ENCODE measurements around the gene MTHFD2L. TPM values are rescaled to one million over a fixed set of nuclear protein-coding genes. Genes with fewer than 3 reads are reported as not detected.

Gene MTHFD2L
- total RNA-seq, 1 experiment from 2014 or later, result 11.6 TPM

GRCh38 chr4:74323663-74324062 is 165.7 kb downstream of the MTHFD2L start:
- no peak for DNase-seq
- no peak for TF ChIP-seq CTCF (conservative IDR thresholded peaks at IDR 0.05)
- Histone ChIP-seq H4K91ac (ENCODE audit: insufficient read length, low read depth, low read length) (no peak overlapping the region), H2AFZ (ENCODE audit: low read length) (no peak overlapping the region), H4K5ac (ENCODE audit: insufficient read length, low read depth, low read length) (no peak overlapping the region), H3K79me2 (ENCODE audit: insufficient read depth, low read length) (no peaks in the 10 kb centered on the region), H2BK5ac (ENCODE audit: insufficient read length, low read length) (no peak overlapping the region), H3K14ac (ENCODE audit: insufficient read depth, low read length) (no peak overlapping the region), H2BK20ac (ENCODE audit: low read depth, low read length, poor library complexity, severe bottlenecking) (no peak overlapping the region), H3K56ac (ENCODE audit: insufficient read length, low read depth, low read length) (no peak overlapping the region), H2BK15ac (ENCODE audit: low read depth, low read length) (no peak overlapping the region), H3K23me2 (ENCODE audit: insufficient read length, low read depth, low read length, poor library complexity, severe bottlenecking) (no peaks in the 10 kb centered on the region), H3K27ac (ENCODE audit: insufficient read length, low read depth, low read length) (no peak overlapping the region), H3K9ac (ENCODE audit: extremely low read depth, insufficient read length, low read length) (no peak overlapping the region), H3K4me1 (ENCODE audit: insufficient read depth, low read length) (peaks cover 3% of the 10 kb centered on the region; the same call in 1 of the 2 replicates), H3K27me3 (ENCODE audit: insufficient read depth, low read length) (no peaks in the 10 kb centered on the region), H4K20me1 (ENCODE audit: control insufficient read depth, insufficient read depth, insufficient read length) (no peaks in the 10 kb centered on the region), H3K4me2 (ENCODE audit: insufficient read depth, insufficient read length, low read length) (no peak overlapping the region), H3K18ac (ENCODE audit: insufficient read length, low read depth, low read length) (no peak overlapping the region), H2AK5ac (ENCODE audit: insufficient read length, low read length) (no peak overlapping the region), H2BK12ac (ENCODE audit: insufficient read length, low read depth, low read length) (no peak overlapping the region), H3K23ac (ENCODE audit: insufficient read length, low read depth, low read length) (no peak overlapping the region), H3T11ph (ENCODE audit: low read length) (no peak overlapping the region), H3K9me3 (ENCODE audit: control insufficient read depth, low read depth, low read length) (no peaks in the 10 kb centered on the region), H2BK120ac (ENCODE audit: low read depth, low read length, poor library complexity, severe bottlenecking) (no peak overlapping the region), H3K4ac (ENCODE audit: low read depth, low read length) (no peak overlapping the region), H3K79me1 (ENCODE audit: insufficient read depth, low read depth, low read length, poor library complexity, severe bottlenecking) (no peaks in the 10 kb centered on the region), H4K8ac (replicated peaks; ENCODE audit: insufficient read length, low read depth, low read length) (no peak overlapping the region)
- no peak overlapping the region for H3K4me3 Mint-ChIP-seq
- no peaks in the 10 kb centered on the region for H3K27me3 Mint-ChIP-seq (ENCODE audit: low read depth)
- H3K27ac Mint-ChIP-seq, result no peak overlapping the region
- no peaks in the 10 kb centered on the region for H3K36me3 Mint-ChIP-seq (ENCODE audit: insufficient read depth in 1 of 3, low read depth in 3 of 3)
- peaks cover 19 to 21% of the 10 kb centered on the region in 2 experiments for H3K4me1 Mint-ChIP-seq
- no CpG with 5 or more reads among the region's 4 CpGs for WGBS (ENCODE audit: extremely low coverage, insufficient read length, low lambda C conversion rate)
- no peaks in the 10 kb centered on the region for H3K9me3 Mint-ChIP-seq

Data from H9 (cell line).